Measurements from ENCODE around the gene NEUROD2. TPM values are rescaled to one million over a fixed set of nuclear protein-coding genes. Genes with fewer than 3 reads are reported as not detected.

NEUROD2 gene
- polyA plus RNA-seq, 1 donor = 0.08 TPM

- no peak for DNase-seq
Observed at GRCh38 chr17:39636587-39636926, 28.8 kb upstream of the NEUROD2 start.

- no peak for DNase-seq
Observed at GRCh38 chr17:39635614-39636176, 28.0 kb upstream of the NEUROD2 start.

GRCh38 chr17:39634384-39634871 is 26.7 kb upstream of the NEUROD2 start:
- DNase-seq = no peak

- no peak for DNase-seq
Observed at GRCh38 chr17:39633570-39634183, 26.0 kb upstream of the NEUROD2 start.

GRCh38 chr17:39632153-39632941 is 24.6 kb upstream of the NEUROD2 start:
- DNase-seq = no peak

GRCh38 chr17:39631403-39631802 is 23.7 kb upstream of the NEUROD2 start:
- no peak for DNase-seq

GRCh38 chr17:39629898-39630297 is 22.2 kb upstream of the NEUROD2 start:
- DNase-seq = no peak

GRCh38 chr17:39629494-39629880 is 21.8 kb upstream of the NEUROD2 start:
- DNase-seq = no peak

GRCh38 chr17:39628655-39629493 is 21.2 kb upstream of the NEUROD2 start:
- no peak for DNase-seq

GRCh38 chr17:39627712-39628516 is 20.2 kb upstream of the NEUROD2 start:
- no peak for DNase-seq

GRCh38 chr17:39627047-39627711 is 19.5 kb upstream of the NEUROD2 start:
- DNase-seq = no peak

GRCh38 chr17:39626171-39627046 is 18.7 kb upstream of the NEUROD2 start, which contains the start of gene PPP1R1B:
PPP1R1B (plus strand) TSS chr17:39626952; CDS start chr17:39627393, 441 bp downstream.
- no peak for DNase-seq

- no peak for DNase-seq
Observed at GRCh38 chr17:39625198-39625785, 17.6 kb upstream of the NEUROD2 start.

- no peak for DNase-seq
Observed at GRCh38 chr17:39624313-39624712, 16.6 kb upstream of the NEUROD2 start.

GRCh38 chr17:39623356-39623950 is 15.7 kb upstream of the NEUROD2 start:
- no peak for DNase-seq

GRCh38 chr17:39622380-39623006 is 14.8 kb upstream of the NEUROD2 start:
- DNase-seq = no peak

GRCh38 chr17:39621523-39622379 is 14.0 kb upstream of the NEUROD2 start:
- DNase-seq = peak; percentile 85

- no peak for DNase-seq
Observed at GRCh38 chr17:39619786-39620101, 12.0 kb upstream of the NEUROD2 start.
